ENCODE results near the gene SLC12A1. TPM values are rescaled to one million over a fixed set of nuclear protein-coding genes. Genes with fewer than 3 reads are reported as not detected.

Gene SLC12A1
- polyA plus RNA-seq, 2 of the 4 experiments (the other 2 are of a cell fraction) = not detected

GRCh38 chr15:48279608-48280007, 73.5 kb downstream of the SLC12A1 start (continued):
- TF ChIP-seq HOXB5 (CRISPR knock-in tag; IDR thresholded peaks at IDR 0.05) = no peak
- no peak for TF ChIP-seq HES2 (IDR thresholded peaks at IDR 0.05)
- TF ChIP-seq NFE2L2 (conservative IDR thresholded peaks at IDR 0.05; ENCODE audit: low read length) = no peak
- no peak for TF ChIP-seq JUN (IDR thresholded peaks at IDR 0.05)

GRCh38 chr15:48281674-48282073, 75.6 kb downstream of the SLC12A1 start:
- no peaks in the 10 kb centered on the region for H3K9me3 ChIP-seq
- FAIRE-seq (no peak), DNase-seq (ENCODE audit: low read depth in 1 of 2, low spot score in 1 of 2) (no peak), ATAC-seq (no peak)
- TF ChIP-seq SREBF2 (IDR thresholded peaks at IDR 0.05) = no peak
- no peak for TF ChIP-seq ZNF302 (CRISPR knock-in tag; IDR thresholded peaks at IDR 0.05)
- TF ChIP-seq CBX2 (IDR thresholded peaks at IDR 0.05; ENCODE audit: borderline replicate concordance, low read depth) = no peak
- TF ChIP-seq RAD21 (conservative IDR thresholded peaks at IDR 0.05 in 1 of 2, IDR thresholded peaks at IDR 0.05 in 1 of 2) = no peak
- no peak for TF ChIP-seq MYC (IDR thresholded peaks at IDR 0.05; ENCODE audit: borderline replicate concordance, low read length)
- TF ChIP-seq CBX8 (IDR thresholded peaks at IDR 0.05) = no peak
- TF ChIP-seq TFCP2L1 (CRISPR knock-in tag; IDR thresholded peaks at IDR 0.05) = no peak
- TF ChIP-seq MAX (IDR thresholded peaks at IDR 0.05) = no peak
- no peak for TF ChIP-seq RARB (CRISPR knock-in tag; IDR thresholded peaks at IDR 0.05)
- TF ChIP-seq HOXB5 (CRISPR knock-in tag; IDR thresholded peaks at IDR 0.05) = no peak
- TF ChIP-seq PBX3 (IDR thresholded peaks at IDR 0.05) = no peak
- no peak for TF ChIP-seq KDM1A (IDR thresholded peaks at IDR 0.05; ENCODE audit: low read depth)
- no peak for TF ChIP-seq HMGXB4 (CRISPR knock-in tag; IDR thresholded peaks at IDR 0.05; ENCODE audit: borderline replicate concordance)
- no peak for TF ChIP-seq ESRRA (IDR thresholded peaks at IDR 0.05; ENCODE audit: borderline replicate concordance, low read length)
- TF ChIP-seq FOSB (CRISPR knock-in tag; IDR thresholded peaks at IDR 0.05) = no peak
- peaks cover 4% of the 10 kb centered on the region; the same call in 1 of the 3 replicates for H3K4me1 ChIP-seq
- no peak overlapping the region for H3K4me3 ChIP-seq
- POLR2A ChIA-PET = no interaction called here
- H3K4me2 ChIP-seq = no peak overlapping the region
- CTCF ChIA-PET = no interaction called here
- no peak overlapping the region for H3K27ac ChIP-seq
- 22% methylated on average over 4 of the region's 4 CpGs for WGBS (ENCODE audit: missing lambda C conversion rate)

- H3K4me2 ChIP-seq = no peak overlapping the region
- H3K9me3 ChIP-seq = no peaks in the 10 kb centered on the region
- ATAC-seq (no peak), DNase-seq (ENCODE audit: low read depth in 1 of 2, low spot score in 1 of 2) (no peak), FAIRE-seq (no peak)
- H3K27ac ChIP-seq = no peak overlapping the region
- H3K4me1 ChIP-seq = peaks cover 4% of the 10 kb centered on the region; the same call in 1 of the 3 replicates
- POLR2A ChIA-PET = no interaction called here
- CTCF ChIA-PET = no interaction called here
- 37% methylated on average over 4 of the region's 4 CpGs for WGBS (ENCODE audit: missing lambda C conversion rate)
- no peak overlapping the region for H3K4me3 ChIP-seq
- TF ChIP-seq HDAC2 (IDR thresholded peaks at IDR 0.05) (no peak), KDM5A (IDR thresholded peaks at IDR 0.05) (no peak), ELK1 (IDR thresholded peaks at IDR 0.05; ENCODE audit: low read depth, low read length) (no peak), GATA3 (IDR thresholded peaks at IDR 0.05; ENCODE audit: borderline replicate concordance) (no peak), PBX3 (IDR thresholded peaks at IDR 0.05) (no peak), HOXA7 (CRISPR knock-in tag; IDR thresholded peaks at IDR 0.05) (no peak), CBX8 (IDR thresholded peaks at IDR 0.05) (no peak), TFCP2L1 (CRISPR knock-in tag; IDR thresholded peaks at IDR 0.05) (no peak), EHF (CRISPR knock-in tag; IDR thresholded peaks at IDR 0.05) (no peak), HMGXB4 (CRISPR knock-in tag; IDR thresholded peaks at IDR 0.05; ENCODE audit: borderline replicate concordance) (no peak), CHD4 (IDR thresholded peaks at IDR 0.05; ENCODE audit: borderline replicate concordance) (no peak), RFX5 (IDR thresholded peaks at IDR 0.05) (no peak), HES2 (IDR thresholded peaks at IDR 0.05) (no peak), PHF8 (IDR thresholded peaks at IDR 0.05; ENCODE audit: borderline replicate concordance, low read depth) (no peak), CBX2 (IDR thresholded peaks at IDR 0.05; ENCODE audit: borderline replicate concordance, low read depth) (no peak), MAX (IDR thresholded peaks at IDR 0.05) (no peak), NPAS2 (CRISPR knock-in tag; IDR thresholded peaks at IDR 0.05; ENCODE audit: borderline replicate concordance) (no peak)
These were observed 76.1 kb downstream of the SLC12A1 start for GRCh38 chr15:48282216-48282615.
